K562 (cell line): ENCODE results near the gene DCAF8. TPM values are rescaled to one million over a fixed set of nuclear protein-coding genes. Genes with fewer than 3 reads are reported as not detected.

Experiments used
- ATF7 ChIP-seq: fragments of 450-650 bp; IDR thresholded peaks from 2 replicates; pipeline ENCODE4 v1.7.1; 2014; ENCODE audit warnings: mild to moderate bottlenecking, moderate library complexity
- CTBP1 ChIP-seq: fragments of 450-650 bp; IDR thresholded peaks from 2 replicates; pipeline ENCODE4 v1.6.1; 2016; ENCODE audit warnings: borderline replicate concordance
- E2F3 ChIP-seq: fragments of 250-450 bp; sonication (Bioruptor Pico); IDR thresholded peaks from 2 replicates; pipeline ENCODE4 v1.4.0; 2020; ENCODE audit warnings: mild to moderate bottlenecking
- ELF1 ChIP-seq: fragments of 200-800 bp; sonication (Bioruptor generic); IDR thresholded peaks from 2 replicates; pipeline ENCODE4 v1.6.1; 2016; ENCODE audit warnings: missing genetic modification characterization, missing compliant biosample characterization
- FOS ChIP-seq: IDR thresholded peaks from 3 replicates; pipeline ENCODE4 v1.6.1; 2011; ENCODE audit not compliant: insufficient read length; ENCODE audit errors: extremely low read depth
- GABPB1 ChIP-seq: sonication (generic); formaldehyde crosslinking; IDR thresholded peaks from 2 replicates; pipeline ENCODE4 v1.8.0; 2022; ENCODE audit warnings: mild to moderate bottlenecking, missing genetic modification reagents
- L3MBTL2 ChIP-seq: fragments of 450-650 bp; IDR thresholded peaks from 2 replicates; pipeline ENCODE4 v1.6.1; 2016; ENCODE audit warnings: mild to moderate bottlenecking, moderate library complexity
- MTA2 ChIP-seq: fragments of 450-650 bp; IDR thresholded peaks from 2 replicates; pipeline ENCODE4 v1.6.1; 2016; ENCODE audit warnings: low read depth
- MYC ChIP-seq, 2 experiments: fragments of 250-450 bp in 1 of 2; sonication (Bioruptor Pico) in 1 of 2; IDR thresholded peaks; 2 replicates each; pipeline versions ENCODE4 v1.5.1 to v1.6.1; 2012 to 2021; ENCODE audit warnings: low read depth in 2 of 2, borderline replicate concordance in 1 of 2, improper control_type of control experiment in 1 of 2, low read length in 1 of 2, mild to moderate bottlenecking in 1 of 2, moderate library complexity in 1 of 2
- NELFE ChIP-seq: IDR thresholded peaks from 2 replicates; pipeline ENCODE4 v1.6.1; 2011; ENCODE audit warnings: mild to moderate bottlenecking; ENCODE audit not compliant: insufficient read depth, insufficient read length
- NKRF ChIP-seq: fragments of 450-650 bp; IDR thresholded peaks from 2 replicates; pipeline ENCODE4 v1.6.1; 2016; ENCODE audit warnings: borderline replicate concordance
- NR1H2 ChIP-seq: sonication (generic); formaldehyde crosslinking; IDR thresholded peaks from 2 replicates; pipeline ENCODE4 v1.4.0; 2020; ENCODE audit warnings: mild to moderate bottlenecking, missing genetic modification reagents
- PHB ChIP-seq: fragments of 250-450 bp; sonication (Bioruptor Pico); IDR thresholded peaks from 2 replicates; pipeline ENCODE4 v1.5.0; 2021
- PRMT5 ChIP-seq: sonication (generic); formaldehyde crosslinking; IDR thresholded peaks from 2 replicates; pipeline ENCODE4 v1.5.0; 2020; ENCODE audit warnings: missing genetic modification reagents
- RBFOX2 ChIP-seq: fragments of 200-400 bp; formaldehyde crosslinking; IDR thresholded peaks from 2 replicates; pipeline ENCODE4 v1.6.1; 2017; ENCODE audit warnings: low read depth, mild to moderate bottlenecking, low read length, moderate library complexity
- SIN3A ChIP-seq, 2 experiments: fragments of 150-350 bp in 1 of 2; IDR thresholded peaks; 2 replicates each; pipeline ENCODE4 v1.6.1; 2011 to 2016; ENCODE audit warnings: borderline replicate concordance in 2 of 2, low read depth in 2 of 2, low read length in 2 of 2, mild to moderate bottlenecking in 2 of 2, moderate library complexity in 2 of 2; ENCODE audit not compliant: control insufficient read depth in 1 of 2
- TAF1 ChIP-seq: IDR thresholded peaks from 2 replicates; pipeline ENCODE4 v1.6.1; 2011; ENCODE audit warnings: mild to moderate bottlenecking, low read length, moderate library complexity; ENCODE audit not compliant: insufficient read depth, control insufficient read depth, severe bottlenecking; ENCODE audit errors: extremely low read depth
- TEAD1 ChIP-seq, 2 experiments: fragments of 450-650 bp in 1 of 2; sonication (generic) in 1 of 2; formaldehyde crosslinking; IDR thresholded peaks; 2 replicates each; pipeline versions ENCODE4 v1.4.0 to v1.8.0; 2020 to 2022; ENCODE audit warnings: mild to moderate bottlenecking in 2 of 2, missing genetic modification reagents in 1 of 2
- ZFX ChIP-seq: sonication (generic); formaldehyde crosslinking; IDR thresholded peaks from 2 replicates; pipeline ENCODE4 v1.8.0; 2022; ENCODE audit warnings: mild to moderate bottlenecking, missing genetic modification reagents, moderate library complexity
- polyA plus RNA-seq, 8 experiments: library from polyadenylated mRNA; depleted of rRNA in 4 of 8; stranded (reverse) in 5 of 8; unstranded in 3 of 8; fragments of >200 nt; fragmentation: Nextera tagmentation in 2 of 8; fragmentation: Illumina TruSeq in 1 of 8; extraction: Ambion mirVana in 2 of 8; extraction: Trizol in 1 of 8; gene quantifications; 2 replicates each; pipeline versions ENCODE4 v1.2.1 to v1.2.3, GENCODE V29; 2011 to 2014; ENCODE audit warnings: inconsistent platforms in 1 of 8, missing spikeins in 1 of 8
- total RNA-seq, 7 experiments: library from RNA; depleted of rRNA in 6 of 7; stranded (reverse); fragments of >200 nt in 6 of 7; fragmentation: Illumina TruSeq in 2 of 7; extraction: Trizol in 2 of 7; gene quantifications; 2 replicates each; pipeline versions ENCODE4 v1.2.1 to v1.2.3, GENCODE V29; 2011 to 2021; ENCODE audit warnings: low replicate concordance in 1 of 7
- TF ChIP-seq, protein P1 (sequence below): sonication (generic); formaldehyde crosslinking; IDR thresholded peaks from 2 replicates; pipeline ENCODE4 v1.8.0; 2023; ENCODE audit warnings: missing genetic modification reagents, mild to moderate bottlenecking, borderline replicate concordance

The DCAF8 gene
- total and polyA plus RNA-seq, 9 of the 15 experiments (the other 6 are each of a cell fraction or from before 2014, with no cell fraction given): 11.6 to 149 (median 81.3) TPM

- TF ChIP-seq TEAD1 (CRISPR knock-in tag; IDR thresholded peaks at IDR 0.05) (peak in 1 of 2 experiments; percentile 35; a peak in 1 of 4 replicates), NR1H2 (CRISPR knock-in tag) (peak; percentile 66; the same call in 1 of the 2 replicates), L3MBTL2 (peak; percentile 39; the same call in 1 of the 2 replicates), ATF7 (peak; percentile 63), SIN3A (IDR thresholded peaks at IDR 0.05; ENCODE audit: borderline replicate concordance in 2 of 2, control insufficient read depth in 1 of 2, low read depth in 2 of 2, low read length in 2 of 2) (peak; percentile 9 to 68; a peak in 1 of 4 replicates), PHB (CRISPR knock-in tag) (peak; percentile 46; the same call in 1 of the 2 replicates), E2F3 (peak; percentile 61; the same call in 1 of the 2 replicates), TAF1 (peak; percentile 69), ZFX (CRISPR knock-in tag) (peak; percentile 92), NELFE (no peak), FOS (no peak), CTBP1 (peak; percentile 57; the same call in 1 of the 2 replicates), GABPB1 (CRISPR knock-in tag) (peak; percentile 67), NKRF (peak; percentile 76; the same call in 1 of the 2 replicates), PRMT5 (CRISPR knock-in tag) (0 out of 2 replicates have a peak, but pooled peaks have one; percentile 61), MTA2 (peak; percentile 7; the same call in 1 of the 2 replicates), RBFOX2 (peak; percentile 77), MYC (IDR thresholded peaks at IDR 0.05; ENCODE audit: low read depth, low read length) (peak; percentile 49; the same call in 1 of the 2 replicates), MYC (CRISPR knock-in tag; IDR thresholded peaks at IDR 0.05; ENCODE audit: borderline replicate concordance, low read depth) (peak; percentile 39; the same call in 1 of the 2 replicates), ELF1 (tag) (peak; percentile 44; the same call in 1 of the 2 replicates)
- TF ChIP-seq, protein P1, sequence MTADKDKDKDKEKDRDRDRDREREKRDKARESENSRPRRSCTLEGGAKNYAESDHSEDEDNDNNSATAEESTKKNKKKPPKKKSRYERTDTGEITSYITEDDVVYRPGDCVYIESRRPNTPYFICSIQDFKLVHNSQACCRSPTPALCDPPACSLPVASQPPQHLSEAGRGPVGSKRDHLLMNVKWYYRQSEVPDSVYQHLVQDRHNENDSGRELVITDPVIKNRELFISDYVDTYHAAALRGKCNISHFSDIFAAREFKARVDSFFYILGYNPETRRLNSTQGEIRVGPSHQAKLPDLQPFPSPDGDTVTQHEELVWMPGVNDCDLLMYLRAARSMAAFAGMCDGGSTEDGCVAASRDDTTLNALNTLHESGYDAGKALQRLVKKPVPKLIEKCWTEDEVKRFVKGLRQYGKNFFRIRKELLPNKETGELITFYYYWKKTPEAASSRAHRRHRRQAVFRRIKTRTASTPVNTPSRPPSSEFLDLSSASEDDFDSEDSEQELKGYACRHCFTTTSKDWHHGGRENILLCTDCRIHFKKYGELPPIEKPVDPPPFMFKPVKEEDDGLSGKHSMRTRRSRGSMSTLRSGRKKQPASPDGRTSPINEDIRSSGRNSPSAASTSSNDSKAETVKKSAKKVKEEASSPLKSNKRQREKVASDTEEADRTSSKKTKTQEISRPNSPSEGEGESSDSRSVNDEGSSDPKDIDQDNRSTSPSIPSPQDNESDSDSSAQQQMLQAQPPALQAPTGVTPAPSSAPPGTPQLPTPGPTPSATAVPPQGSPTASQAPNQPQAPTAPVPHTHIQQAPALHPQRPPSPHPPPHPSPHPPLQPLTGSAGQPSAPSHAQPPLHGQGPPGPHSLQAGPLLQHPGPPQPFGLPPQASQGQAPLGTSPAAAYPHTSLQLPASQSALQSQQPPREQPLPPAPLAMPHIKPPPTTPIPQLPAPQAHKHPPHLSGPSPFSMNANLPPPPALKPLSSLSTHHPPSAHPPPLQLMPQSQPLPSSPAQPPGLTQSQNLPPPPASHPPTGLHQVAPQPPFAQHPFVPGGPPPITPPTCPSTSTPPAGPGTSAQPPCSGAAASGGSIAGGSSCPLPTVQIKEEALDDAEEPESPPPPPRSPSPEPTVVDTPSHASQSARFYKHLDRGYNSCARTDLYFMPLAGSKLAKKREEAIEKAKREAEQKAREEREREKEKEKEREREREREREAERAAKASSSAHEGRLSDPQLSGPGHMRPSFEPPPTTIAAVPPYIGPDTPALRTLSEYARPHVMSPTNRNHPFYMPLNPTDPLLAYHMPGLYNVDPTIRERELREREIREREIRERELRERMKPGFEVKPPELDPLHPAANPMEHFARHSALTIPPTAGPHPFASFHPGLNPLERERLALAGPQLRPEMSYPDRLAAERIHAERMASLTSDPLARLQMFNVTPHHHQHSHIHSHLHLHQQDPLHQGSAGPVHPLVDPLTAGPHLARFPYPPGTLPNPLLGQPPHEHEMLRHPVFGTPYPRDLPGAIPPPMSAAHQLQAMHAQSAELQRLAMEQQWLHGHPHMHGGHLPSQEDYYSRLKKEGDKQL (CRISPR knock-in tag): no peak
Measured at GRCh38 chr1:160205242-160206035, 56.9 kb downstream of the DCAF8 start, which contains the start of gene PEA15 (continued).
